GM18508 (cell line): ENCODE results near the gene C5orf52.
"Not testable (repeated sequence)": the region's sequence is repeated elsewhere in the genome, so short reads cannot be mapped to it uniquely, and the experiment has no call there.

Experiments used
- ATAC-seq: cut with Tn5 transposase; IDR thresholded peaks from one replicate; pipeline ENCODE4 v1.9.1; 2021; ENCODE audit warnings: moderate number of reproducible peaks; ENCODE audit not compliant: insufficient read depth, unreplicated experiment

C5orf52 gene

DNA sequence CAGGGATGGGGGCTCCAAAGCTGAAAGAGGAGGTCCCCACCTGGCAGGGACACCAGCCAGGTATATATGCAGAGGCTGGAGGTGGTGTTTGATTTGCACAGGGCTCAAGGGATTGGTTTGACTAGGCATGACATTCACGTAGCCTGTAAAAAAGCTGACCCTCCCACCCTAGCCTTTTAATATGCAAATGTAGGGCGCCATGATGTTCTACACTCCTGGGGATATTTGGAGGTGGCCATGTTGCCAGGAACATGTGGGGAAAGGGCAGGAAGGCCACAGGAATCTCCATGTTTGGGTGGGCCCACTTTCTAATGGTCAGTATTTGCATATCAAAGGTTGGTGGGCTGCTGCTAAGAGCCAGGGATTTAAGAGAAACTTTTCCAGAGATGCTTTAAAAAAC lies 47.9 kb downstream of the C5orf52 start:
- ATAC-seq: no peak

DNA sequence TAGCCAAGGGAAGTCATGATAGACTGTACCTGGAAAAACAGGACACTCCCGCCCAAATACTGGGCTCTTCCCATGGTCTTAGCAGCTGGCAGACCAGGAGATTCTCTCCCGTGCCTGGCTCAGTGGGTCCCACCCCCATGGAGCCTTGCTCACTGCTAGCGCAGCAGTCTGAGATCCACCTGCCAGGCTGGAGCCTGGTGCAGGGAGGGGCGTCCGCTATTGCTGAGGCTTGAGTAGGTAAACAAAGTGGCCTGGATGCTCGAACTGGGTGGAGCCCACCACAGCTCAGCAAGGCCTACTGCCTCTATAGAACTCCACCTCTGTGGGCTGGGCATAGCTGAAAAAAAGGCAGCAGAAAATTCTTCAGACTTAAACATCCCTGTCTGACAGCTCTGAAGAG lies 49.8 kb downstream of the C5orf52 start:
- ATAC-seq: no peak

GRCh38 chr5:157722895-157723294 lies 51.6 kb downstream of the C5orf52 start:
- ATAC-seq: not testable (repeated sequence)

GRCh38 chr5:157726607-157727006 lies 55.3 kb downstream of the C5orf52 start:
- ATAC-seq: not testable (repeated sequence)

GRCh38 chr5:157727858-157728257 lies 56.5 kb downstream of the C5orf52 start:
- ATAC-seq: not testable (repeated sequence)
